Measurements from ENCODE around the gene STX12. TPM values are rescaled to one million over a fixed set of nuclear protein-coding genes. Genes with fewer than 3 reads are reported as not detected.

The STX12 gene
- total RNA-seq, 1 experiment from 2014 or later = 9.9 TPM

GRCh38 chr1:27816921-27817630 lies 44.1 kb downstream of the STX12 start:
- Mint-ChIP-seq H3K4me3 (no peak overlapping the region), H3K27ac (0 out of 7 replicates have a peak overlapping the region, but pooled peaks of 1 of the 3 experiments have one; percentile 39)

More at GRCh38 chr1:27816921-27817630, 44.1 kb downstream of the STX12 start:
- H3K27ac ChIP-seq (ENCODE audit: insufficient read length, low read depth, low read length) = no peak overlapping the region
- DNase-seq = no peak
- no peaks in the 10 kb centered on the region for H3K79me1 ChIP-seq (ENCODE audit: insufficient read depth, low read depth, low read length, poor library complexity, severe bottlenecking)
- H3K18ac ChIP-seq (ENCODE audit: insufficient read length, low read depth, low read length) = no peak overlapping the region
- H3K56ac ChIP-seq (ENCODE audit: insufficient read length, low read depth, low read length) = no peak overlapping the region
- Mint-ChIP-seq H3K36me3 (ENCODE audit: insufficient read depth in 1 of 3, low read depth in 3 of 3) (peaks cover 2 to 18% (median 3%) of the 10 kb centered on the region in 3 experiments; a peak in 4 of 7 replicates), H3K27me3 (ENCODE audit: low read depth) (no peaks in the 10 kb centered on the region), H3K9me3 (no peaks in the 10 kb centered on the region), H3K4me1 (no peaks in the 10 kb centered on the region)
- no peak overlapping the region for H3K4ac ChIP-seq (ENCODE audit: low read depth, low read length)
- H3K27me3 ChIP-seq (ENCODE audit: insufficient read depth, low read length) = no peaks in the 10 kb centered on the region
- WGBS (ENCODE audit: extremely low coverage, insufficient read length, low lambda C conversion rate) = no CpG with 5 or more reads among the region's 2 CpGs
- no peak overlapping the region for H3T11ph ChIP-seq (ENCODE audit: low read length)
- H4K91ac ChIP-seq (ENCODE audit: insufficient read length, low read depth, low read length) = no peak overlapping the region
- H2BK15ac ChIP-seq (ENCODE audit: low read depth, low read length) = no peak overlapping the region
- no peak overlapping the region for H2BK20ac ChIP-seq (ENCODE audit: low read depth, low read length, poor library complexity, severe bottlenecking)
- no peak overlapping the region for H2BK12ac ChIP-seq (ENCODE audit: insufficient read length, low read depth, low read length)
- H2BK120ac ChIP-seq (ENCODE audit: low read depth, low read length, poor library complexity, severe bottlenecking) = no peak overlapping the region
- H3K4me1 ChIP-seq (ENCODE audit: insufficient read depth, low read length) = no peaks in the 10 kb centered on the region
- no peak overlapping the region for H4K5ac ChIP-seq (ENCODE audit: insufficient read length, low read depth, low read length)
- TF ChIP-seq, protein P1, sequence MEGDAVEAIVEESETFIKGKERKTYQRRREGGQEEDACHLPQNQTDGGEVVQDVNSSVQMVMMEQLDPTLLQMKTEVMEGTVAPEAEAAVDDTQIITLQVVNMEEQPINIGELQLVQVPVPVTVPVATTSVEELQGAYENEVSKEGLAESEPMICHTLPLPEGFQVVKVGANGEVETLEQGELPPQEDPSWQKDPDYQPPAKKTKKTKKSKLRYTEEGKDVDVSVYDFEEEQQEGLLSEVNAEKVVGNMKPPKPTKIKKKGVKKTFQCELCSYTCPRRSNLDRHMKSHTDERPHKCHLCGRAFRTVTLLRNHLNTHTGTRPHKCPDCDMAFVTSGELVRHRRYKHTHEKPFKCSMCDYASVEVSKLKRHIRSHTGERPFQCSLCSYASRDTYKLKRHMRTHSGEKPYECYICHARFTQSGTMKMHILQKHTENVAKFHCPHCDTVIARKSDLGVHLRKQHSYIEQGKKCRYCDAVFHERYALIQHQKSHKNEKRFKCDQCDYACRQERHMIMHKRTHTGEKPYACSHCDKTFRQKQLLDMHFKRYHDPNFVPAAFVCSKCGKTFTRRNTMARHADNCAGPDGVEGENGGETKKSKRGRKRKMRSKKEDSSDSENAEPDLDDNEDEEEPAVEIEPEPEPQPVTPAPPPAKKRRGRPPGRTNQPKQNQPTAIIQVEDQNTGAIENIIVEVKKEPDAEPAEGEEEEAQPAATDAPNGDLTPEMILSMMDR (conservative IDR thresholded peaks at IDR 0.05) = no peak
- H4K8ac ChIP-seq (replicated peaks; ENCODE audit: insufficient read length, low read depth, low read length) = no peak overlapping the region
- H3K79me2 ChIP-seq (ENCODE audit: insufficient read depth, low read length) = no peaks in the 10 kb centered on the region
- no peak overlapping the region for H2AFZ ChIP-seq (ENCODE audit: low read length)
- no peaks in the 10 kb centered on the region for H3K23me2 ChIP-seq (ENCODE audit: insufficient read length, low read depth, low read length, poor library complexity, severe bottlenecking)
- H2BK5ac ChIP-seq (ENCODE audit: insufficient read length, low read length) = no peak overlapping the region
- H3K14ac ChIP-seq (ENCODE audit: insufficient read depth, low read length) = no peak overlapping the region
- no peak overlapping the region for H3K4me2 ChIP-seq (ENCODE audit: insufficient read depth, insufficient read length, low read length)
- no peak overlapping the region for H2AK5ac ChIP-seq (ENCODE audit: insufficient read length, low read length)
- H3K23ac ChIP-seq (ENCODE audit: insufficient read length, low read depth, low read length) = no peak overlapping the region
- H3K9ac ChIP-seq (ENCODE audit: extremely low read depth, insufficient read length, low read length) = no peak overlapping the region
- no peaks in the 10 kb centered on the region for H4K20me1 ChIP-seq (ENCODE audit: control insufficient read depth, insufficient read depth, insufficient read length)
- no peaks in the 10 kb centered on the region for H3K9me3 ChIP-seq (ENCODE audit: control insufficient read depth, low read depth, low read length)
